PC-9 (cell line): ENCODE results near the gene TIMP3.

Experiments used
- EZH2 ChIP-seq: fragments of 200-600 bp; sonication (generic); IDR thresholded peaks from 2 replicates; pipeline ENCODE4 v1.8.0; 2017; ENCODE audit warnings: antibody characterized with exemption, low read depth
- TF ChIP-seq, protein P1 (sequence below): fragments of 200-600 bp; sonication (generic); conservative IDR thresholded peaks from 2 replicates; pipeline ENCODE4 v1.6.1; 2017; ENCODE audit warnings: mixed run types, antibody characterized with exemption, mild to moderate bottlenecking, moderate library complexity

DNA sequence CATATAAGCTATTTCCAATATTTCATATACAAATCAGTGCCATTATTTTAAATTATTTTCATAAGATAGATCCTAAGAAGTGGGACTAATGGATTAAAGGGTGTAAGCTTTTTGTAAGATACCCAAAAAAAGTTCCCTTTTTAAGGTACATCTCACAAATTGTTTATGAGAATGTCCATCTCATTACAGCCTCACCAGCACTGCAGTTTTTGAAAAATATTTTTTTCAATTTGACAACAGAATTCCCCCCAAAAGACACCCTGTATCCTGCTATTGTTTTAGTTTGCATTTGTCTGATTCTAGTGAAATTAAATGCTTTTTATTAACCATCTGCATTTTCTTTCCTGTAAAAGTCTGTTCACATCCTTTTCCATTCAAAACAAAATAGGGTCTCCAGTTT, 69.0 kb downstream of the TIMP3 start:
- TF ChIP-seq EZH2 = no peak
- TF ChIP-seq, protein P1, sequence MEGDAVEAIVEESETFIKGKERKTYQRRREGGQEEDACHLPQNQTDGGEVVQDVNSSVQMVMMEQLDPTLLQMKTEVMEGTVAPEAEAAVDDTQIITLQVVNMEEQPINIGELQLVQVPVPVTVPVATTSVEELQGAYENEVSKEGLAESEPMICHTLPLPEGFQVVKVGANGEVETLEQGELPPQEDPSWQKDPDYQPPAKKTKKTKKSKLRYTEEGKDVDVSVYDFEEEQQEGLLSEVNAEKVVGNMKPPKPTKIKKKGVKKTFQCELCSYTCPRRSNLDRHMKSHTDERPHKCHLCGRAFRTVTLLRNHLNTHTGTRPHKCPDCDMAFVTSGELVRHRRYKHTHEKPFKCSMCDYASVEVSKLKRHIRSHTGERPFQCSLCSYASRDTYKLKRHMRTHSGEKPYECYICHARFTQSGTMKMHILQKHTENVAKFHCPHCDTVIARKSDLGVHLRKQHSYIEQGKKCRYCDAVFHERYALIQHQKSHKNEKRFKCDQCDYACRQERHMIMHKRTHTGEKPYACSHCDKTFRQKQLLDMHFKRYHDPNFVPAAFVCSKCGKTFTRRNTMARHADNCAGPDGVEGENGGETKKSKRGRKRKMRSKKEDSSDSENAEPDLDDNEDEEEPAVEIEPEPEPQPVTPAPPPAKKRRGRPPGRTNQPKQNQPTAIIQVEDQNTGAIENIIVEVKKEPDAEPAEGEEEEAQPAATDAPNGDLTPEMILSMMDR = no peak
